Adrenal gland (tissue), 5 donors: ENCODE measurements around the gene SLC7A5.

Experiments
- CTCF ChIP-seq, 6 experiments: fragments of 450-650 bp in 4 of 6; fragments of 200-600 bp in 2 of 6; sonication (generic) in 1 of 6; IDR thresholded peaks; 1 replicate in 5 of 6; 2 replicates in 1 of 6; pipeline versions ENCODE4 v1.5.1 to v1.8.0; 2016 to 2021; ENCODE audit warnings: antibody characterized with exemption in 6 of 6, mild to moderate bottlenecking in 2 of 6, moderate library complexity in 1 of 6
- POLR2A ChIP-seq, 2 donors: fragments of 450-650 bp; IDR thresholded peaks; one replicate each; pipeline ENCODE4 v1.6.1; 2017; ENCODE audit warnings: antibody characterized with exemption in 2 of 2, mild to moderate bottlenecking in 2 of 2, moderate library complexity in 1 of 2
- donor health status: DM: no; HTN: no; CAD: no.

DNA sequence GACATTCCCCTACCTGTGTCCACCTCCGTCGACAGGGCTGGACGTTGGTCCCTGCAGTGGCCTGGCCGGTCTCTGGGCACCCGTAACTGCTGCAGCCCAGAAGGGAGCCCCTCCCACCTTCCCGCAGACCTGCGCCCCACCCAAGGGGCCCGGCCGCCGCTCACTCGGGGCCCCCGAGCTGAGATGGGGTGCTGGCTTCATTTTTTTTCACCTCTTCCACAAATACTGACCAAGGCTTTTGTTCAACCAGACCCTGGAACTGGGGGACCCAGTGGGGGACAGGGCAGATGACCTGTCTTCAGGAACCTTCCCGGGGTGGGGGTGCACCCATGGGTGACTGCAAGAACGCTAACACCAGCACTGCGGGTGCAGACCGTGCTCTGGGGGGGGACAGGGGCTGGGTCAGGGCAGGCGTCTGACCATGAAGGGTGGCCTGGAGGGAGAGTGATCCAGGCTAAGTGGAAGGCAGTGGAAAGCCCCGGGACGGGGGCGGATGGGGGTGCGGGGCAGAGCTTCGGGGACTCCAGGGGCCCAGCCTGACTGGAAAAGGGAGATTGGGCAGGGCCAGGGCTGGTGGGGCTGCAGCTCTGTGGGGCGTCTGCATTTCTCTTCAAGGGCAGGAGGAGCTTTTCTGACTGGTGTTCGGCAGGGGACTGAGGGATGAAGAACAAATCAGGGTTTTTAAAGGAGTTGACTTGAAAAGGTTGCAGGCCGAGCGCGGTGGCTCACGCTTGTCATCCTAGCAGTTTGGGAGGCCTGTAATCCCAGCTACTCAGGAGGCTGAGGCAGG, 42.3 kb downstream of the SLC7A5 start:
- TF ChIP-seq CTCF (IDR thresholded peaks at IDR 0.05): no peak
- TF ChIP-seq POLR2A (IDR thresholded peaks at IDR 0.05): no peak
